Forelimb muscle (tissue), 1 donor: Measurements from ENCODE around the gene FNBP1L. TPM values are rescaled to one million over a fixed set of nuclear protein-coding genes. Genes with fewer than 3 reads are reported as not detected.
"Not testable (repeated sequence)": the region's sequence is repeated elsewhere in the genome, so short reads cannot be mapped to it uniquely, and the experiment has no call there.

Experiments
- DNase-seq: peaks from one replicate; pipeline ENCODE4 v3.0.0-alpha.2; 2013; ENCODE audit warnings: low read depth
- polyA plus RNA-seq: library from polyadenylated mRNA; unstranded; fragments of 120-200 nt; gene quantifications from one replicate; pipeline ENCODE4 v1.2.1, GENCODE V29; 2013; ENCODE audit not compliant: insufficient read length

The FNBP1L gene
- polyA plus RNA-seq, 1 donor, result 45.1 TPM

DNA sequence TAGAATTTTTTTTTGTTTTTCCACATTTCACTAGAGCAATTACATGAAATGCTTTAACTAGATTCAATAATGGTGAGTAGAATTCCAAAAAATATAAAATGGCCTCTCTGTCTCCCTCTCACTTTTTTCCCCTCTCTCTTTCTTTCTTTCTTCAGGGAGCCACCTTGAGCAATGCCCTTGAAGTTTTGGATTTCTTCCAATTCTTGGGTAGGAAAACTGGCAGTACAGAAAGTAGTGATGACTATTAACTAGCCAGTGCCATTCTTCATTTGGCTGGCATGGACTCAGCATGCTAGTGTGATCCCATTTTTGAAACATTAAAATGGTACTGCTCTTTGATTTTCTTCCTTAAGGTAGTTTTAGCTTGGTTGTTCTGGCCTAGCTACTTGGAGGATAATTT is 4.5 kb upstream of the FNBP1L start:
- DNase-seq, result no peak

DNA sequence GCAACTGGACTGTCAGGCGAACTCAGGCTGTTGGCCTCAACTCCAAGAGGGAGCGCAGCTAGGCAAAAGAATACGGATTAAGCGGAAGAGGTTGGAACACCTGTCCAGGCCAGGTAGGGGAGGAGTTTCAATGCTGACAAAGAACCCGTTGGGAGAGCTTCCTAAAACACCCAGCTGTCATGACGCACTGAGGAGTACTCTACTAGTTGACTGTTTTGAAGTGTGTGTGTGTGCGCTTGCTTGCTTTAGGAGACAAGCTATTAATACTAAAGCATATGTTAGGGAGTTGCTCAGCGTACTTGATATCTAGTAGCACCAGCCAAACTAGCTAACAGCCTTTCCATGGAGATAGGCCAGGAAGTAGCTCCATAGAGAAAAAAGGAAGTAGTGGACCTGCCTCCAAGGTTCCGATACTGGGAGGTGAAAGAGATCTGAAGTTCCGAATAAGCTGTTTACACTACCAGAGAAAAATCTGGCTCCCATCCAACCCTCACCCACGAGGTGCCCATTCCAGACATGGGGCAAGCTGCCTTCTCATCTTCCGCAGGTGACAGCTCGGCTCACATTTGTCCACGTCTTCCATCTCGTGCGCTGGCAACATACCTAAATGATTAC is 974 bp upstream of the FNBP1L start:
- no peak for DNase-seq

DNA sequence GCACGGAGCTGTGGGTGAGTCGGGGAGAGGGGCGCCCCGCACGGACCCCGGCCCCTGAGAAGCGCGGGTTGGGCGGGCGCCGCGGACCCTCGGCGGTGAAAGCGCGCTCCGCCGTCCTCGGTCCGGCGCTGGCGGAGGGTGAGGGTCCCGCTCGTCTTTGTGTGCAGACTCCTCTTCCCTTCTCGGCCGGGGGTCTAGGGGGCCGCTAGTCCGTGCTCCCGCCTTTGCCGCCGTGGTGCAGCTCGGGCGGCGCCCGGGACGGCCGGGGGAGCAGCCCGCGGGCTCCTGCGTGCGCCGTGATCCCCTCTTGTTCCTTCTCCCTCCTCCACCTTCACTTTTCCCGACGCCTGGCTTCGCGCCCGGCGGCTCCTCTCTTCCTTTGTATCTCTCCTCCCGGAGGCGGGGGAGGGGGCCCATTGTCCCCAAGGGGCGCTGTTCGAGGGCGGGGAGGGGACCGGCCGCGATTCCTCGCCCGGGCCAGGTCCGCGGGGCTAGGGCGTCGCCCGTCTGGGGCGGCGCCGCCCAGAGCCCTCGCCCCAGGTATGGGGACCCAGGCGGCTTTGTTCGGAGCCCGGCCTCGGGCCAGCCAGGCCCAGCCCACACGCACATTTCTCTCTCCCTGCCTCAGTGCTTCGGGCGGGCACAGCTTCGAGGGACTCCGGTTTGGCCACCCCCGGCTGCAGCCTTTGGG is 519 bp downstream of the FNBP1L start:
- no peak for DNase-seq

DNA sequence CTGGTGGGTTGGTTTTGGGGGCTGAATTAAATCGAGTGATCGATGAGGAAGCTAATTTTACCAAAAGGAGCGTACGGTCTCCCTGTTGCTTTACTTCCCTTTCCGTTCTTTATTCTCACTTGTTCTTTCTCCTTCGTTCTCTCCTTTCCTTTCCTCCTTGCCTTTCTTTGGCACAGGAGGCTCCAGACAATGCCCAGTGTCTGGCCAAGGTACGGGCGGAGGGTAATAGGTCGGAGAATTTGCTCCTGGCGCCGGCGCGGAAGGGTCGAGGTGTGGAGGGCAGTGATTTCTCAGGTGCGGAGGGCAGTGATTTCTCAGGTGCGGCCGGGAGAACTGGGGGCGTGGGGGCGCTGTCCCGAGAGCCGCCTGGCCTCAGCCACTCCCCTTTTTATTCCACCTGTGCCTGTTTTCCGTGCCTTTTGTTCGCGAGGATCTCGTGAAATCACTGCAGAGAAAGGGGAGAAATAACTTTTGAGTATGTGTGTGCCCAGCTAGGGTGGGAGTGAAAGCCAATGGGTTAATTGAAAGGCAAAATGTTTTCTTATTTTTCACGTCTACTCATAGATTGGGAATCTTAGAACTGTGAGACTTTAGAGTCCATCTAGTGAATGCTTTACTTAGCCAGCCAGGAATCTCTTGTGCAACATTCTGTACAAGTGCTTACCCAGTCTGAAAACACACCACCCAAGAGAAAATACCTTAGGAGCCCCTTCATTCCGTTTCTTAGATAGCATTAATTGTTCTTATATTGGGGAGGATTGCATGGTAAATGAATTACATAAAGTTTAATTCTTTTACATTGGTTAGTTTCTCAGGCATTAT is 1.3 kb downstream of the FNBP1L start:
- DNase-seq, result no peak

DNA sequence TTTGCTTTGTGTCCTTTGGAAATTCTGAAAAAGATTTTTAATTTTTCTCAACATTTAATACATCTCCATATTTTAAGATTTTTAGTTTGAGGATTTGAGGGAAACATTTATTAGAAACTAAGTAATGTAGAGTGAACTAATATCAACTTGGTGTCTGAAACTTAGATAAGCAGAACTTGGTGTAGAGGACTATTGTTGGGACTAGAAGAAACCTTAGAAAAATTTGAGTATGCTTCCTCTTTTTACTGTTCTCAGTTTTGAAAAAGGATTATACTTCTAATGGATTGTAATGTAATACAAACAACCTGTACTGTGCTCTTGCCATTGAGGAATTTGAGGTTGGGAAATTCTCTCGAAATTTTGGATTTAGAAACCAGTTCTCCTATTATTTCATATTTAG is 2.4 kb downstream of the FNBP1L start:
- DNase-seq, result no peak

DNA sequence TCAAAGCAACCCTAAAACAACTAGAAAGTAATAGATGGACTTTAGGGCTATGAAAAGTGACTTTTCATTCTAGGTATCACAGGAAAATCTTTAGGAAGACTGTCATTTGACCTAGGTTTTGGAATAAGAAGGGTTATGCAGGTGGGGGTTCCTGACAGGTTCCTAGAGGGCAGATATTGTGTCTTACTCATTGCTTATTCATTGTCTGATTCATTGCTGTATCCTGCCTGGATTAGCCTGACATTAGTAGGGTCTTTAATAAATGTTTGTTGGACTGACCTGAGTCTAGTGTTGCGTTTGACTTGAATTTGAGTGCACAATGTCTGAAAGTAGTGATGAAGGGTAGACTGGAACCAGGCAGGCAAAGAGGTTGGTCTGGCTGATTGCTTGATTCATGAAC is 6.0 kb downstream of the FNBP1L start:
- no peak for DNase-seq

DNA sequence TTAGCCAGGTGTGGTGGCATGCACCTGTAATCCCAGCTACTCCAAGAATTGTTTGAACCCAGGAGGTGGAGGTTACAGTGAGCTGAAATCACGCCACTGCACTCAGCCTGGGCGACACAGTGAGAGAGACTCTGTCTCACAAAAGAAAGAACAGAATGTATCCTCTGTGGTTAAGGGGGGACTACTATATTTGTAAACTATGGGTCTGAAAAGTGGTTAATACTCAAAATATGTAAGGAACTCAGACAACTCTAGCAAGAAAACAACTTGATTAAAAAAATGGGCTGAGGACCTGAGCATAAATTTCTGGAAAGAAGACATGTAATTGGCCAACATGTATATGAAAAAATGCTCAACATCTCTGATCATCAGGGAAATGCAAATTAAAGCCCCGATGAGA is 11.2 kb downstream of the FNBP1L start:
- no peak for DNase-seq

DNA sequence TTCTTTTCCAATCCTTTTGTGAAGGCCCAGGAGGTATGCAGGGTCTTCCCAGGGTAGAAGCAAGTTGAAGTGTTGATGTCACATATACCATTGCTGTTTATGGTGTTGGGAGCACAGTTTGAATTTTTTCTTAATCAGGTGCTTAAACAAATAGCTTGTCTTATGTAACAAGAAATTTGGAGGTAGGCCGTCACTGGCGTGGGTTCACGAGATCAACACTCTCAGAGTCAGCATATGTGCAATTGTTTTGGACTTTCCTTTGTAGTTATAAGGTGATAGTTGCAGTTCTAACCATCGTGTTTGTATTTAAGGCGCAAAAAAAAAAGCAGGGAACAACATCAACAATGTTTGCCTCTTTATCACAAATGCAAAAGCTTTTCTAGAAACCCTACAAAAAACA is 13.3 kb downstream of the FNBP1L start:
- no peak for DNase-seq

DNA sequence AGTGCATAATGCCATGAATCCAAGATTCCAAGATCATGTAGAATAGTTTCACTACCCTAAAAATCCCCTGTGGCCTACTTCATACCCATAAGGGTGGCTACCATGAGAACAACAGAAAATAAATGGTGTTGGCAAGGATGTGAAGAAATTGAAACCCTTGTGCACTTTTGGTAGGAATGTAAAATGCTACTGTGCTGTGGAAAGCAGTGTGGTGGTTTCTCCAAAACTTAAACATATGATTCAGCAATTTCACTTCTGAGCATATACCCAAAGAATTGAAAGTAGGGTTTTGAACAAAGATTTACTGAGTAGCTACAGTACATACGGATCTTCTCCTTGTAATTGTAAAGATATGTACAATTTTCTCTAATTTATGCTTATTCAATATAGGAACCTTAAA is 16.0 kb downstream of the FNBP1L start:
- no peak for DNase-seq

DNA sequence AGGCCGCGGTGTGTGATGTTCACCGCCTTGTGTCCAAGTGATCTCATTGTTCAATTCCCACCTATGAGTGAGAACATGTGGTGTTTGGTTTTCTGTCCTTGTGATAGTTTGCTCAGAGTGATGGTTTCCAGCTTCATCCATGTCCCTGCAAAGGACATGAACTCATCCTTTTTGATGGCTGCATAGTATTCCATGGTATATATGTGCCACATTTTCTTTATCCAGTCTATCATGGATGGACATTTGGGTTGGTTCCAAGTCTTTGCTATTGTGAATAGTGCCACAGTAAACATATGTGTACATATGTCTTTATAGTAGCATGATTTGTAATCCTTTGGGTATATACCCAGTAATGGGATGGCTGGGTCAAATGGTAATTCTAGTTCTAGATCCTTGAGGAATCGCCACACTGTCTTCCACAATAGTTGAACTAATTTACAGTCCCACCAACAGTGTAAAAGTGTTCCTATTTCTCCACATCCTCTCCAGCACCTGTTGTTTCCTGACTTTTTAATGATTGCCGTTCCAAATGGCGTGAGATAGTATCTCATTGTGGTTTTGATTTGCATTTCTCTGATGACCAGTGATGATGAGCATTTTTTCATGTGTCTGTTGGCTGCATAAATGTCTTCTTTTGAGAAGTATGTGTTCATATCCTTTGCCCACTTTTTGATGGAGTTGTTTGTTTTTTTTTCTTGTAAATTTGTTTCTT is 17.6 kb downstream of the FNBP1L start:
- DNase-seq, result not testable (repeated sequence)

DNA sequence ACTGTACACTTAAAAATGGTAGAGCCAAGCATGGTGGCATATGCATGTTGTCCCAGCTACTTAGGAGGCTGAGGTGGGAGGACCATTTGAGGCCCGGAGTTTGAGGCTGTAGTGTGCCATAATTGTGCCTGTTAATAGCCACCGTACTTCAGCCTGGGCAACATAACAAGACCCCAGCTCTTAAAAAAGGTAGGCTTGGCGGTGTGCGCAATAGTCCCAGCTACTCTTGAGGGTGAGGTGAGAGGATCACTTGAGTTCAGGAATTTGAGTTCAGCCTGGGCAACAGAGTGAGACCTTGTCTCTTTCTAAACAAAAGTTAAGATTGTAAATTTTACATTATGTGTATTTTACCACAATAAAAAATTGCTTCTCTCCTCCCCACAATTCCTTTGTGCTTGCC is 19.7 kb downstream of the FNBP1L start:
- DNase-seq, result no peak

DNA sequence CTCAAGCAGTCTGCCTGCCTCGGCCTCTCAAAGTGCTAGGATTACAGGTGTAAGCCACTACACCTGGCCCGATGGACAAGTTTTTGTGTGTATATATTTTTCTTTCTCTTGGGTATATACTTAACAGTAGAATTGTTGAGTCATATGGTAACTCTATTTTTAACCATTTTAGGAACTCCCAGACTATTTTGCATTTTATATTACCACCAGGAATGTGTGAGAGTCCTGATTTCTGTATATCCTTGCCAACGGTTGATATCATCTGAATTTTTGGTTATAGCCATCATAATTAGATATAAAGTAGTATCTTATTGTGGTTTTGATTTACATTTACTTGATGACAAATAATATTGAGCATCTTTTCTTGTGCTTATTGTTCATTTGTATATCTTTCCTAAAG is 20.7 kb downstream of the FNBP1L start:
- no peak for DNase-seq

DNA sequence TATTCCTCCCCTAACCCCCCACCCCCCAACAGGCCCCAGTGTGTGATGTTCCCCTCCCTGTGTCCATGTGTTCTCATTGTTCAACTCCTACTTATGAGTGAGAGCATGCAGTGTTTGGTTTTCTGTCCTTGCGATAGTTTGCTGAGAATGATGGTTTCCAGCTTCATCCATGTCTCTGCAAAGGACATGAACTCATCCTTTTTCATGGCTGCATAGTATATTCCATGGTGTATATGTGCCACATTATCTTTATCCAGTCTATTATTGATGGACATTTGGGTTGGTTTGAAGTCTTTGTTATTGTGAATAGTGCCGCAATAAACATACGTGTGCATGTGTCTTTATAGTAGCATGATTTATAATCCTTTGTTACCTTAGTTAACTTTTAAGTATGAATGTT is 21.3 kb downstream of the FNBP1L start:
- DNase-seq, result not testable (repeated sequence)

DNA sequence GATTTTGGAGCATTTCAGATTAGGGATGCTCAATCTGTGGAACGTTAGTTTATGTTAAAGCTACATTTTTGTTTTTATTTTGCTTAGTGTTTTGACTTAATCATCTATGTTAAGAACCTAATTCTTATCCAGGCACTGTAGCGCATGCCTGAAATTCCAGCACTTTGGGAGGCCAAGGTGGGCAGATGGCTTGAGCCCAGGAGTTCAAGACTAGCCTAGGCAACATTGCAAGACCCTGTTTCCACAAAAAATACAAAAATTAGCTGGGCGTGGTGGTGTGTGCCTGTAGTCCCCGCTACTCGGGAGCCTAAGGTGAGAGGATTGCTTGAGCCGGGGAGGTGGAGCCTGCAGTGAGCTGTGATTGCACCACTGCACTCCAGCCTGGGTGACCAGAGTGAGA is 23.4 kb downstream of the FNBP1L start:
- DNase-seq, result no peak

DNA sequence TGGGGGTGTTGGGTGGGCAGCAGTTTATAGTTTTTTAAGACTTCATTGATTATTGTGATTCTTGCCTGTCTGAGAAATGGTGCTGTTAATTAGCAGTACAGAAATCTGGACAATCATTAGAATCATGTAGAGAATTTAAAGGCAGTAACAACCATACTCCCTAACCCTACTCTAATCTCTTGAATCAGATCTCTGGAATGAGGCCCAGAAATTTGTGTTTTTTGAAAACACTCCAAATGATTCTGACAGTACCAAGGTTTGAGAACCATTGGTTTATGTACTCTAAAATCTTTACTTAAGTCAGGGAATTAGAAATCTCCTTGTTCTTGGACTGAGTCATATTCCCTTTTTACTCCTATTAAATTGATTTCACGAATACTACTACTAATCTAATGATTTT is 24.0 kb downstream of the FNBP1L start:
- no peak for DNase-seq

DNA sequence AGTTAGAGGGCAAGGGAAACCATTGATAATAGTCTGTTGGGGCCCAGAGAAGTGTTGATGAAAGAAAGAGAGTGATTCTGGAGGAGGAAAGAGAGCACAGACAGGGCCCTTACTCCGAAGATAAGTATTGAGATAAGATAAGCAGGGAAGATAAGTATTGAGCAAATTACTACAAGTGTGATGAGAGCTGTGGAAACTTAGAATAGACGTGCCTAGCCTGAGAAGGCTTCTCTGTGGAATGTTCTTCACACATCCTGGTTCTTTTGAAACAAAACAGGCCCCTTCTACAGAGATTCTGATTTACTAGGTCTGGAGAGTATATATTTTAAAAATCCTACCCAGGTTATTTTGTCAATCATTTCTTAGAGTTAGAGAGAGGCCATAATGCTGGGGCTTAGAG is 26.4 kb downstream of the FNBP1L start:
- no peak for DNase-seq

DNA sequence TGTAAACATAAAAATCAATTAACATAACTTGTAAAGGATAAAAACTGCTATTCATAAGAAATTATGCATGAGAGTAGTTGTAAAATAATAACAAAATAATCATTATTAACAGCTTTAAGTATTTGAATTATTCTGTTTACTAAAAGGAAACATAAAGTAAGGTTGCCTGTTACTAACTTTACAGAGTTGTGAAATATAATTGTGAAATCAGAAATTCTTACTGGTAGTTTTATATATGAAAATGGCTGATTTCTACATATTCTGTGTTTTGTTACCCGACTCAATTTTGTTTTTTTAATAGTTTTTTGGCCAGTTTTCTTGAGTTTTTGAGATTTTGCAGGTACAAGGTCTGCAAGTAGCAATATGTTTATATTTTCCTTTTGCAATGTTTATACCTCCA is 27.8 kb downstream of the FNBP1L start:
- DNase-seq, result no peak

DNA sequence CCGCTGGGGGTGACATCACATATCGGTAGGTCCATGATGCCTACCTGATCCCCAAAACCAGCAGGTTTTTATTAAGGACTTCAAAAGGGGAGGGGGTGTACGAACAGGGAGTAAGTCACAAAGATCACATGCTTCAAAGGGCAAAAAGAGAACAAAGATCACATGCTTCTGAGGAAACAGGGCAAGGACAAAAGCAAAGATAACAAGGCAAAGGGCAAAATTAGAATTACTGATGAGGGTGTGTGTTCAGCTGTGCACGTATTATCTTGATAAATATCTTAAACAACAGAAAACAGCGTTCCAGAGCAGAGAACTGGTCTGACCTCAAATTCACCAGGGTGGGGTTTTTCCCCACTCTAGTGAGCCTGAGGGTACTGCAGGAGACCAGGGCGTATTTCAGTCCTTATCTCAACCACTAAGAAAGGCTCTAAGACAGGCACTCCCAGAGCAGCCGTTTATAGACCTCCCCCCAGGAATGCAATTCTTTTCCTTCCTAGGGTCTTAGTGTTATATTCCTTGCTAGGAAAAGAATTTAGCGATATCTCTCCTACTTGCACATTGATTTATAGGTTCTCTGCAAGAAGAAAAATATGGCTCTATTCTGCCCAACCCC is 31.3 kb downstream of the FNBP1L start:
- not testable (repeated sequence) for DNase-seq

DNA sequence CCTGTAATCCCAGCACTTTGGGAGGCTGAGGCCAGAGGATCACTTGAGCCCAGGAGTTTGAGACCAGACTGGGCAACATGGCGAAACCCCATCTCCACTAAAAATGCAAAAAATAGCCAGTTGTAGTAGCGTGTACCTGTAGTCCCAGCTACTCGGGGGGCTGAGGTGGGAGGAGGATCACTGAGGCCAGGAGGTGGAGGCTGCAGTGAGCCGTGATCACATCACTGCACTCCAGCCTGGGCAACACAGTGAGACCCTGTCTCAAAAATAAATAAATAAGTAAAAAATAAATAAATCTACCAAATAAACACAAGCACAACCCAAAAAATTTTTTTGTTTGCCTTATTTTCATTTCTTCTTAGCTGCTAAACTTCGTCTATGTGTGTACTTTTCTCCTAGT is 34.0 kb downstream of the FNBP1L start:
- not testable (repeated sequence) for DNase-seq

DNA sequence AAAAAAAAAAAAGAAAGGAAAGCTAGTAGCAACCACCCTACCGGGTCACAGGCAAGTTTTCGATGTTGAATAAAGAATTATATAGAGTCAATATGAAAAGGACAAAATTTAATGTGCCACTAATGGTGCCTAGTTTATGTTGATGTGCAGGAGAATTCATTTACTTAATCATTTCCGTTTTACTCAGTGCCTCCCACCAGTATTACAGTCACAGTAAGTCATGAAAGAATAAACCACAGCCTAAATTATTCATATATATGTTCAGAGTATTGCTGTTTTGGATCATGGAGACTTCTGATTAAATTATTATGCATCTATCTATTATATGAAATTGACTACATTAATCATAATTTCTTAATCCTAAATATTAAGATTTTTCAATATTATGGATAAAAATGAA is 35.3 kb downstream of the FNBP1L start:
- no peak for DNase-seq

DNA sequence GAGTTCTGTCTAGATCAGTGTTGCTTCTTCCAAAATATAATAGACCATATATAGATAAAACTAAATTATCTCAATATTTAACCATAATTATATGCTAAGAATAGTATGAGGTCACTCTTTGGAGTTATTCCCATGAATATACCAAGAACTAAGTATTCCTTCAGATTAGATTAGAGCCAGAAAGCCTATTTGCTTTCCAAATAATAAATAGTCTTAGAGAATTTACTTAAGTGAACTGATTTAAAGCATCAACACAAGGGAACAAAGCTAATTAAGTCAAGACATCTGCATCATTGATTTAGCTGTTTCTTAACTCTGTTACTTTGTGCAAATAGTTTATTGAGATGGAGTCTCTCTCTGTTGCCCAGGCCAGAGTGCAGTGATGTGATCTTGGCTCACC is 35.7 kb downstream of the FNBP1L start:
- DNase-seq, result no peak

DNA sequence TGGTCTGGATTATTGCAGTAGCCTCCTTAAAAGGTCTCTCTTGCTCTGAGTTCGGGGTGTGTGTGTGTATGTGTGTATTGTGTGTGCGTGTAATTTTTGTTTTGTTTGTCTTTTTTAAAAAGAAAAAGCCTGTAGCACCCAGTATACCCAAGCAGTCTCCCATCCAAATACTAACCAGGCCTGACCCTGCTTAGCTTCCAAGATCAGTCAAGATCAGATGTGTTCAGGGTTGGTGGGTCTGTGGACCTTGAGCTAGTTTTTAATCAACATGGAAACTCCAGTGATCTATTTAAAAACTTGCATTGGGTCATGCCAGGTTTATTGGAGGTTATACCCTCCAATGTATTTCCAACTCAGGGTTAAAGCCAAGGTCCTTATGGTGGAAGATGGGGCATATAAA is 40.3 kb downstream of the FNBP1L start:
- DNase-seq, result no peak
